ENCODE measurements around the gene XPO5. TPM values are rescaled to one million over a fixed set of nuclear protein-coding genes. Genes with fewer than 3 reads are reported as not detected.

XPO5 gene
- 10 to 100 TPM; 22.2 to 58.6 (median 32.9) TPM for total RNA-seq

DNA sequence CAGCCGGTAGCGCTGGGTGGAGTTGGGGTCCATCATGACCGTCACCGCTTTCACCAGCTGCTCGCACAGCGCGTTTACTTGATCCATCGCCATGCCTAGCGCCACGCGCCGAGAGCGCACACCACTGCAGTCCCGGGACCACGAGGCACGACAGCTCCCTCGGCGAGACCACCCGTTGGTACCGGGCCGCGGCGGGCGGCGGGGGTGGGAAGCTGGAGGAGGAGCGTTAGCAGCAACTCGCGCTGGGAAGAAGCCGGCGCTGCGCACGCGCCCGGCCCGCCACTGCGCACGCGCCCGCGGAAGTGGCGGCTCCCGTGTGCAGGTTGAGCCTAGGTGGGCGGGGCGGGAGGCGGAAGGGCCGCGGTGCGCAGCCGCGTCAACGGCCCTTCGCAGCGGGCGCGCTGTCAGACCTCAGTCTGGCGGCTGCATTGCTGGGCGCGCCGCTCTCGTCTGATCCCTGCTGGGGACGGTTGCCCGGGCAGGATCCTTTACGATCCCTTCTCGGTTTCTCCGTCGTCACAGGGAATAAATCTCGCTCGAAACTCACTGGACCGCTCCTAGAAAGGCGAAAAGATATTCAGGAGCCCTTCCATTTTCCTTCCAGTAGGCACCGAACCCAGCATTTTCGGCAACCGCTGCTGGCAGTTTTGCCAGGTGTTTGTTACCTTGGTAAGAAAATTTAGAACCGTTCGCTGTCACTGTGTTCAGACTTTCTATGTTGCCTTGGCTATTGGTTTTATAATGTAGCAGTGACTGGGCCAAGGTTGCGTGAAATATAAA lies at the start of gene XPO5, which contains the start of gene POLH:
Gene XPO5, minus strand, starts transcription at position 267 of the 780 bp plus-strand sequence. Its CDS starts 174 bp downstream, at position 93.
Gene POLH, plus strand, starts transcription at position 414 of the 780 bp plus-strand sequence. CDS start 6,135 bp downstream, outside the sequence.
- TF ChIP-seq POLR2A (IDR thresholded peaks at IDR 0.05) = peak; percentile 96 to 99
- TF ChIP-seq, protein P1, sequence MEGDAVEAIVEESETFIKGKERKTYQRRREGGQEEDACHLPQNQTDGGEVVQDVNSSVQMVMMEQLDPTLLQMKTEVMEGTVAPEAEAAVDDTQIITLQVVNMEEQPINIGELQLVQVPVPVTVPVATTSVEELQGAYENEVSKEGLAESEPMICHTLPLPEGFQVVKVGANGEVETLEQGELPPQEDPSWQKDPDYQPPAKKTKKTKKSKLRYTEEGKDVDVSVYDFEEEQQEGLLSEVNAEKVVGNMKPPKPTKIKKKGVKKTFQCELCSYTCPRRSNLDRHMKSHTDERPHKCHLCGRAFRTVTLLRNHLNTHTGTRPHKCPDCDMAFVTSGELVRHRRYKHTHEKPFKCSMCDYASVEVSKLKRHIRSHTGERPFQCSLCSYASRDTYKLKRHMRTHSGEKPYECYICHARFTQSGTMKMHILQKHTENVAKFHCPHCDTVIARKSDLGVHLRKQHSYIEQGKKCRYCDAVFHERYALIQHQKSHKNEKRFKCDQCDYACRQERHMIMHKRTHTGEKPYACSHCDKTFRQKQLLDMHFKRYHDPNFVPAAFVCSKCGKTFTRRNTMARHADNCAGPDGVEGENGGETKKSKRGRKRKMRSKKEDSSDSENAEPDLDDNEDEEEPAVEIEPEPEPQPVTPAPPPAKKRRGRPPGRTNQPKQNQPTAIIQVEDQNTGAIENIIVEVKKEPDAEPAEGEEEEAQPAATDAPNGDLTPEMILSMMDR (IDR thresholded peaks at IDR 0.05) = peak in 3 of 6 experiments; percentile 8 to 31 (median 10)
- Histone ChIP-seq H3K4me1 (peaks cover 32 to 37% of the 10 kb centered on the region in 2 donors), H3K36me3 (no peaks in the 10 kb centered on the region), H3K27me3 (no peaks in the 10 kb centered on the region), H3K9me3 (no peaks in the 10 kb centered on the region), H3K4me3 (replicated peaks in 1 of 3) (peak within 1 kb of the TSS; percentile 70 to 84 (median 76)), H3K27ac (peak within 1 kb of the TSS; percentile 51 to 70 (median 53))
- 1% methylated on average over 21 to 25 of the region's 76 CpGs for WGBS, 2 donors
- DNase-seq = peak; percentile 94 to 95
- intact Hi-C loops (cut with DNase I) = no loop called here

DNA sequence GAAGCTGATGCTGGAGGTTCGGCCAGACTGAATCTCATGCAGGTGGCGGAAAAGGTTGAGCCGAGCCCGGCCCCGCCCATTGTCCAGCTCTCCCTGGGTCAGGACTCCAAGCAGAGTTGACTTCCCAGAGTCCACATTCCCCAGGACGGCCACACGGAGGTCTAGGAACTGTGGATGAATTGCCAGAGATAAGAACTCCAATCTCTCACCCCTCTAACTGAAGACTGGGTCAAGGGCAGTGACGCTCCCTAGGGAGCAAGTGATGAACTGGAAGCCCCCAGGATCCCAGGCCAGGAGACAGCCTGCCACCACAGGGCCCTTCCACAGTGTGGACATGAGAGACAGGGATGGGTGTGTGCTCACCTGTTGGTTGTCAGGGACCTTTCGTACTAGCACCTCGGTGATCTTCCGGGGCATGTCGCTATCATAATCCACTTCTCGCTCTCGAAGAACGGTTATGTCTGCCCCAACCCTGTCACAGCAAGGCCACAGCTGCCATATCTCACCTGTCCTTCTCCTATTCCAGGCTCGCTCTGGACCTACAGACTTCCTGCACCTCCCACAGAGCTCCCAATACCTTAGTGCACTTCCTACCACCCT lies 49.7 kb upstream of the XPO5 start:
- Histone ChIP-seq H3K9me3 (no peaks in the 10 kb centered on the region), H3K4me3 (replicated peaks in 1 of 3) (no peak overlapping the region), H3K36me3 (peaks cover 56 to 60% of the 10 kb centered on the region in 2 donors), H3K27me3 (no peaks in the 10 kb centered on the region), H3K27ac (peak overlapping the region in 1 of 3 donors; percentile 98), H3K4me1 (peaks cover 17 to 29% of the 10 kb centered on the region in 2 donors)
- TF ChIP-seq, protein P1 (IDR thresholded peaks at IDR 0.05) = no peak
- TF ChIP-seq POLR2A (IDR thresholded peaks at IDR 0.05) = no peak
- intact Hi-C loops (cut with DNase I) = no loop called here
- no peak for DNase-seq
- 92% methylated on average over 13 to 16 of the region's 16 CpGs for WGBS, 2 donors

DNA sequence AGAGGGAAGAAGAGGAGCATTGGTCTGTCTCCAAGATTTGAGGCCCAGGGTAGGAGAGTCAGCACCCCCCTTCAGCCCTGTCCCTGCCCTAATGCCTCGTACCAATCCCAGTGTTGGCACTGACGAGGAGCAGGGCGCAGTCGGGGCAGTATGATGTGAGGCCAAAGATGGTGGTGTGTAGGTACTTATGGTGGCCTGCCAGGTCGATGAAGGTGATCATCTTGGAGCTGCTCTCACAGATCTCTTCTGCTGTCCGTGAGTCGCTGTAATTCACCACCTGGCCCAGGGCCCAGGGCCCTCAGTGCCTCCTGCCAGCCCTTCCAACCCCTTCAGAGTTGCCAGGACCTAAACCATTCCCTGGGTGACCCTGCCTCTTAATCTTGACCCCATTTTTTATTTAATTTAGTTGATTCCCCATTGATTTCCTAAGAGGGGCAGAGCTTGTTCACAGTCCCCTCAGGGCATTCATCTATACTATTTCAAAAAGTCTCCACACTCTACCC lies 49.0 kb upstream of the XPO5 start:
- H3K27ac ChIP-seq = no peak overlapping the region
- no peaks in the 10 kb centered on the region for H3K27me3 ChIP-seq
- WGBS, 2 donors = 83 to 88% methylated on average over 7 of the region's 7 CpGs
- TF ChIP-seq POLR2A (IDR thresholded peaks at IDR 0.05) = no peak
- TF ChIP-seq, protein P1 (IDR thresholded peaks at IDR 0.05) = no peak
- DNase-seq = no peak
- H3K4me3 ChIP-seq (replicated peaks in 1 of 3) = no peak overlapping the region
- peaks cover 17 to 23% of the 10 kb centered on the region in 2 donors for H3K4me1 ChIP-seq
- intact Hi-C loops (cut with DNase I) = no loop called here
- H3K9me3 ChIP-seq = no peaks in the 10 kb centered on the region
- H3K36me3 ChIP-seq = peaks cover 61 to 63% of the 10 kb centered on the region in 2 donors

DNA sequence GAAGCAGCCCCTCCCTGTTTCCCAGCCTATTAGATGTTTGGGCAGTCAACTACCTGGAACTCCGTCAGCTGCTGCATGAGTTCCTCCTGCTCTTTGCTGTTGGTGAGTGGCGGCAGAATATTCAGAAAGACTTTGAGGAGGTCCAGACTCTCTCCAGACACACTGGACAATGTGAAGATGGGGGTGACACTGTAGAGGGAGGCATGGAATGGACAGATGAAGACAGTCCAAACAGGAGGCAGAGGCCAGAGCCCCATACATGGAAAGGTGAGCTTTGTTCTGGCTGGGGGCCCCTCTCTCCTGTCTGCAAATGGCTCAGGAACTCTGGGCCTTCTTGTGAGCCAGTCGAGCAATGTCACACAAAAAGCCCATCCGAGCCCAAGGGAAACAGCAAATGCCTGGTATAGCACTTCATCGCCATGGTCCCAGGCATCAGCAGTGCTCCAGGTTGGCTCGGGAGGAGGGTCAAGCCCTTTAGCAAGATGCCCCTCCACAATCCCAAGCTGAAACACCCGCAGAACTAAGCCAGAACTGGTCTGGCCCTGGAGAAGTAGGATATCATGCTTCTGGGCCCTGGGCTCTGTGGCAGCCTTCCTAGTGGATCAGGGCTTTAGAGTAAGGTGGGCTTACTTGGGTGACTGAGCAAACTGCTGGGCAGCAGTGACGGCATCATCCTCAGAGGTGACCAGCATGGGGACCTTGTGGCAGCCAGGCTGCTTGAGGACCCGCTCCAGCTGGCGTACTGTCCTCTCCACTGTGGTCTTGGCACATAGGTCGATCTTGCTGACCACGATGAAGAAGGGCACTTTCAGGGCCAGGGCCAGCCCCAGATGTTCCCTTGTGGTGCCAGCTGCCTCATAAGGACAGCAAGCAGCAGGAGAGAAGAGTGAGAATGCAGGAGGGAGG lies 48.3 kb upstream of the XPO5 start:
- H3K36me3 ChIP-seq = peaks cover 61 to 63% of the 10 kb centered on the region in 2 donors
- no peaks in the 10 kb centered on the region for H3K27me3 ChIP-seq
- WGBS, 2 donors = 92 to 98% methylated on average over 7 to 12 of the region's 12 CpGs
- no peak for DNase-seq
- intact Hi-C loops (cut with DNase I) = no loop called here
- peaks cover 17 to 23% of the 10 kb centered on the region in 2 donors for H3K4me1 ChIP-seq
- no peak overlapping the region for H3K4me3 ChIP-seq (replicated peaks in 1 of 3)
- no peak for TF ChIP-seq POLR2A (IDR thresholded peaks at IDR 0.05)
- TF ChIP-seq, protein P1 (IDR thresholded peaks at IDR 0.05) = no peak
- H3K9me3 ChIP-seq = no peaks in the 10 kb centered on the region
- no peak overlapping the region for H3K27ac ChIP-seq
